GM21786 (cell line): ENCODE measurements around the gene PRDX6.
A peak's percentile ranks its signal among the peaks of the same experiment; 100 is the strongest.
"Not testable (repeated sequence)": the region's sequence is repeated elsewhere in the genome, so short reads cannot be mapped to it uniquely, and the experiment has no call there.

Experiments
- ATAC-seq: cut with Tn5 transposase; IDR thresholded peaks from one replicate; pipeline ENCODE4 v1.9.1; 2021; ENCODE audit not compliant: unreplicated experiment

The PRDX6 gene

GRCh38 chr1:173467426-173467825 lies 9.7 kb upstream of the PRDX6 start:
- no peak for ATAC-seq

- ATAC-seq: no peak
Measured at GRCh38 chr1:173469656-173470055, 7.5 kb upstream of the PRDX6 start.

- no peak for ATAC-seq
Measured at GRCh38 chr1:173470608-173471007, 6.5 kb upstream of the PRDX6 start.

GRCh38 chr1:173473599-173474011 lies 3.5 kb upstream of the PRDX6 start:
- no peak for ATAC-seq

GRCh38 chr1:173474097-173474779 lies 2.9 kb upstream of the PRDX6 start:
- no peak for ATAC-seq

- not testable (repeated sequence) for ATAC-seq
Measured at GRCh38 chr1:173474780-173475421, 2.2 kb upstream of the PRDX6 start.

- no peak for ATAC-seq
Measured at GRCh38 chr1:173475564-173476196, 1.5 kb upstream of the PRDX6 start.

- ATAC-seq: no peak
Measured at GRCh38 chr1:173476197-173476664, 904 bp upstream of the PRDX6 start.

GRCh38 chr1:173476665-173477285 lies 360 bp upstream of the PRDX6 start:
- ATAC-seq: peak; percentile 96

GRCh38 chr1:173478094-173478674 lies 1.0 kb downstream of the PRDX6 start:
- ATAC-seq: no peak

- ATAC-seq: no peak
Measured at GRCh38 chr1:173479649-173480048, 2.5 kb downstream of the PRDX6 start.

- ATAC-seq: no peak
Measured at GRCh38 chr1:173481195-173481772, 4.1 kb downstream of the PRDX6 start.

GRCh38 chr1:173482683-173483082 lies 5.5 kb downstream of the PRDX6 start:
- ATAC-seq: no peak

GRCh38 chr1:173484276-173484675 lies 7.1 kb downstream of the PRDX6 start:
- ATAC-seq: no peak

- ATAC-seq: no peak
Measured at GRCh38 chr1:173485401-173485800, 8.3 kb downstream of the PRDX6 start.

GRCh38 chr1:173488001-173488400 lies 10.9 kb downstream of the PRDX6 start:
- no peak for ATAC-seq

- ATAC-seq: no peak
Measured at GRCh38 chr1:173489149-173489600, 12.0 kb downstream of the PRDX6 start.

GRCh38 chr1:173489929-173490328 lies 12.8 kb downstream of the PRDX6 start:
- no peak for ATAC-seq

- no peak for ATAC-seq
Measured at GRCh38 chr1:173491508-173491907, 14.4 kb downstream of the PRDX6 start.

GRCh38 chr1:173493125-173493524 lies 16.0 kb downstream of the PRDX6 start:
- not testable (repeated sequence) for ATAC-seq
